T-helper 17 cell (primary cell): ENCODE results near the gene GLOD5. TPM values are rescaled to one million over a fixed set of nuclear protein-coding genes. Genes with fewer than 3 reads are reported as not detected.

Experiments
- ATAC-seq: fragments of 150-1000 bp; cut with Tn5 transposase; 2 replicates; pipeline ENCODE4 v1.10.0; 2021; ENCODE audit warnings: mild to moderate bottlenecking, moderate library complexity
- DNase-seq, 3 donors: peaks; one replicate each; pipeline versions ENCODE4 v3.0.0 to v3.0.0-alpha.2; 2020 to 2021
- H3K9me3 ChIP-seq: one replicate; pipeline ENCODE4 v1.7.0; 2013; ENCODE audit warnings: low read length, mild to moderate bottlenecking; ENCODE audit not compliant: control insufficient read depth, poor library complexity, severe bottlenecking
- H3K27ac Mint-ChIP-seq: one replicate; pipeline ENCODE4 v1.8.0; 2022; ENCODE audit warnings: mild to moderate bottlenecking, moderate library complexity, mixed read lengths
- H3K27me3 Mint-ChIP-seq: one replicate; pipeline ENCODE4 v1.8.0; 2022; ENCODE audit warnings: mixed read lengths
- H3K36me3 Mint-ChIP-seq: one replicate; pipeline ENCODE4 v1.8.0; 2022; ENCODE audit warnings: low read depth, mixed read lengths
- H3K4me1 Mint-ChIP-seq: one replicate; pipeline ENCODE4 v1.8.0; 2022; ENCODE audit warnings: mild to moderate bottlenecking, mixed read lengths
- H3K4me3 Mint-ChIP-seq: one replicate; pipeline ENCODE4 v1.8.0; 2022; ENCODE audit warnings: mild to moderate bottlenecking, moderate library complexity, mixed read lengths
- total RNA-seq, 4 donors: library from RNA in 2 of 4; stranded (reverse) in 2 of 4; gene quantifications; one replicate each; pipeline ENCODE4 v1.2.3 and lab custom pipeline; 2022 to 2026

Gene GLOD5
- total RNA-seq, 2 donors from 2014 or later: not detected

GRCh38 chrX:48776818-48777439, 15.4 kb downstream of the GLOD5 start:
- no peaks in the 10 kb centered on the region for H3K9me3 ChIP-seq
- Mint-ChIP-seq H3K36me3 (peaks cover 2% of the 10 kb centered on the region), H3K4me3 (no peak overlapping the region), H3K27me3 (peaks cover 5% of the 10 kb centered on the region), H3K4me1 (peaks cover 2% of the 10 kb centered on the region), H3K27ac (no peak overlapping the region)
- DNase-seq: no peak
- no peak for ATAC-seq

- Mint-ChIP-seq H3K4me1 (no peaks in the 10 kb centered on the region), H3K4me3 (no peak overlapping the region), H3K27me3 (peaks cover 5% of the 10 kb centered on the region), H3K27ac (no peak overlapping the region), H3K36me3 (peaks cover 2% of the 10 kb centered on the region)
- DNase-seq (no peak), ATAC-seq (no peak)
- H3K9me3 ChIP-seq: no peaks in the 10 kb centered on the region
Observed at GRCh38 chrX:48779399-48779798, 17.9 kb downstream of the GLOD5 start.

GRCh38 chrX:48781705-48782104, 20.2 kb downstream of the GLOD5 start:
- H3K27me3 Mint-ChIP-seq: peaks cover 11% of the 10 kb centered on the region
- H3K9me3 ChIP-seq: no peaks in the 10 kb centered on the region
- DNase-seq (no peak), ATAC-seq (no peak)
- no peak overlapping the region for H3K4me3 Mint-ChIP-seq
- peaks cover 2% of the 10 kb centered on the region for H3K36me3 Mint-ChIP-seq
- H3K27ac Mint-ChIP-seq: no peak overlapping the region
- H3K4me1 Mint-ChIP-seq: peaks cover 2% of the 10 kb centered on the region

- ATAC-seq (no peak), DNase-seq (no peak)
- H3K4me3 Mint-ChIP-seq: no peak overlapping the region
- peaks cover 1% of the 10 kb centered on the region for H3K36me3 Mint-ChIP-seq
- H3K27me3 Mint-ChIP-seq: peaks cover 17% of the 10 kb centered on the region
- no peak overlapping the region for H3K27ac Mint-ChIP-seq
- H3K4me1 Mint-ChIP-seq: peaks cover 5% of the 10 kb centered on the region
- H3K9me3 ChIP-seq: no peaks in the 10 kb centered on the region
Observed at GRCh38 chrX:48782216-48782615, 20.7 kb downstream of the GLOD5 start.

- ATAC-seq: no peak
- Mint-ChIP-seq H3K27me3 (peaks cover 20% of the 10 kb centered on the region), H3K4me1 (peaks cover 5% of the 10 kb centered on the region)
Observed at GRCh38 chrX:48782795-48783194, 21.2 kb downstream of the GLOD5 start.

GRCh38 chrX:48784726-48785125, 23.2 kb downstream of the GLOD5 start:
- H3K27me3 Mint-ChIP-seq: peaks cover 27% of the 10 kb centered on the region
- H3K27ac Mint-ChIP-seq: no peak overlapping the region
- ATAC-seq: no peak

More at GRCh38 chrX:48782795-48783194, 21.2 kb downstream of the GLOD5 start:
- H3K9me3 ChIP-seq: no peaks in the 10 kb centered on the region
- no peak for DNase-seq
- Mint-ChIP-seq H3K27ac (no peak overlapping the region), H3K36me3 (peaks cover 3% of the 10 kb centered on the region), H3K4me3 (no peak overlapping the region)

GRCh38 chrX:48785186-48785539, 23.6 kb downstream of the GLOD5 start:
- H3K27ac Mint-ChIP-seq: peak overlapping the region; percentile 47
- H3K9me3 ChIP-seq: no peaks in the 10 kb centered on the region
- H3K36me3 Mint-ChIP-seq: peaks cover 5% of the 10 kb centered on the region
- ATAC-seq (no peak), DNase-seq (no peak)
- peaks cover 27% of the 10 kb centered on the region for H3K27me3 Mint-ChIP-seq
- peaks cover 19% of the 10 kb centered on the region for H3K4me1 Mint-ChIP-seq
- H3K4me3 Mint-ChIP-seq: no peak overlapping the region

More at GRCh38 chrX:48784726-48785125, 23.2 kb downstream of the GLOD5 start:
- H3K4me3 Mint-ChIP-seq: no peak overlapping the region
- no peaks in the 10 kb centered on the region for H3K9me3 ChIP-seq
- DNase-seq: no peak
- H3K4me1 Mint-ChIP-seq: peaks cover 15% of the 10 kb centered on the region
- peaks cover 5% of the 10 kb centered on the region for H3K36me3 Mint-ChIP-seq

GRCh38 chrX:48785540-48786214, 24.1 kb downstream of the GLOD5 start:
- H3K36me3 Mint-ChIP-seq: peaks cover 5% of the 10 kb centered on the region
- ATAC-seq: no peak
- H3K4me3 Mint-ChIP-seq: no peak overlapping the region
- peaks cover 19% of the 10 kb centered on the region for H3K4me1 Mint-ChIP-seq
- peaks cover 27% of the 10 kb centered on the region for H3K27me3 Mint-ChIP-seq
- no peaks in the 10 kb centered on the region for H3K9me3 ChIP-seq
- DNase-seq: no peak
- H3K27ac Mint-ChIP-seq: peak overlapping the region; percentile 47

GRCh38 chrX:48786341-48786800, 24.8 kb downstream of the GLOD5 start, which contains the start of gene GATA1:
Gene GATA1, plus strand, starts transcription at chrX:48786590. Its CDS starts 4,520 bp downstream, at chrX:48791110.
- Mint-ChIP-seq H3K27me3 (peaks cover 27% of the 10 kb centered on the region), H3K4me3 (no peak within 1 kb of the TSS), H3K36me3 (peaks cover 5% of the 10 kb centered on the region), H3K4me1 (peaks cover 19% of the 10 kb centered on the region), H3K27ac (peak within 1 kb of the TSS; percentile 47)
- DNase-seq: no peak
- no peak for ATAC-seq
- H3K9me3 ChIP-seq: no peaks in the 10 kb centered on the region

GRCh38 chrX:48786825-48787504, 25.4 kb downstream of the GLOD5 start:
- ATAC-seq (no peak), DNase-seq (no peak)
- no peaks in the 10 kb centered on the region for H3K9me3 ChIP-seq
- Mint-ChIP-seq H3K4me3 (no peak overlapping the region), H3K36me3 (peaks cover 5% of the 10 kb centered on the region), H3K27ac (no peak overlapping the region), H3K27me3 (peaks cover 27% of the 10 kb centered on the region), H3K4me1 (peaks cover 19% of the 10 kb centered on the region)

- H3K4me1 Mint-ChIP-seq: peaks cover 19% of the 10 kb centered on the region
- H3K36me3 Mint-ChIP-seq: peaks cover 5% of the 10 kb centered on the region
- H3K27ac Mint-ChIP-seq: no peak overlapping the region
- no peaks in the 10 kb centered on the region for H3K9me3 ChIP-seq
- ATAC-seq (no peak), DNase-seq (no peak)
- no peak overlapping the region for H3K4me3 Mint-ChIP-seq
- H3K27me3 Mint-ChIP-seq: peaks cover 27% of the 10 kb centered on the region
Observed at GRCh38 chrX:48787505-48788443, 26.2 kb downstream of the GLOD5 start.

- H3K4me3 Mint-ChIP-seq: no peak overlapping the region
- peaks cover 5% of the 10 kb centered on the region for H3K36me3 Mint-ChIP-seq
- no peaks in the 10 kb centered on the region for H3K9me3 ChIP-seq
- H3K27me3 Mint-ChIP-seq: peaks cover 27% of the 10 kb centered on the region
- peaks cover 21% of the 10 kb centered on the region for H3K4me1 Mint-ChIP-seq
- no peak for DNase-seq
- no peak overlapping the region for H3K27ac Mint-ChIP-seq
- no peak for ATAC-seq
Observed at GRCh38 chrX:48789366-48790220, 28.0 kb downstream of the GLOD5 start.
